Trophoblast cell (in vitro differentiated cells and primary cell): ENCODE measurements around the gene ZNF124.

Experiments
- DNase-seq, 2 donors: peaks; one replicate each; pipeline ENCODE4 v3.0.0-alpha.2; 2016
- H2AFZ ChIP-seq: 2 replicates; pipeline ENCODE4 v1.6.1; 2013; ENCODE audit warnings: low read length, moderate library complexity, mild to moderate bottlenecking; ENCODE audit not compliant: insufficient read depth, poor library complexity
- H2AK5ac ChIP-seq: 2 replicates; pipeline ENCODE4 v1.6.1; 2013; ENCODE audit warnings: mild to moderate bottlenecking, low read length
- H2BK120ac ChIP-seq: 2 replicates; pipeline ENCODE4 v1.6.1; 2013; ENCODE audit warnings: low read length, mild to moderate bottlenecking, moderate library complexity; ENCODE audit not compliant: insufficient read depth, poor library complexity
- H2BK12ac ChIP-seq: 2 replicates; pipeline ENCODE4 v1.6.1; 2013; ENCODE audit warnings: mild to moderate bottlenecking, low read length, moderate library complexity
- H2BK5ac ChIP-seq: 2 replicates; pipeline ENCODE4 v1.6.1; 2013; ENCODE audit warnings: low read length, low read depth, moderate library complexity, mild to moderate bottlenecking; ENCODE audit not compliant: poor library complexity
- H3K14ac ChIP-seq: 2 replicates; pipeline ENCODE4 v1.6.1; 2013; ENCODE audit warnings: mild to moderate bottlenecking, low read length
- H3K18ac ChIP-seq: 2 replicates; pipeline ENCODE4 v1.6.1; 2013; ENCODE audit warnings: mild to moderate bottlenecking, low read length
- H3K23ac ChIP-seq: 2 replicates; pipeline ENCODE4 v1.6.1; 2013; ENCODE audit warnings: low read length
- H3K27ac ChIP-seq: 2 replicates; pipeline ENCODE4 v1.5.1; 2013; ENCODE audit warnings: low read depth, mild to moderate bottlenecking, inconsistent platforms, low read length, moderate library complexity
- H3K27me3 ChIP-seq: 2 replicates; pipeline ENCODE4 v1.6.1; 2013; ENCODE audit warnings: inconsistent platforms, mild to moderate bottlenecking, low read length, moderate library complexity; ENCODE audit not compliant: insufficient read depth
- H3K36me3 ChIP-seq, 2 experiments: 1 replicate in 1 of 2; 2 replicates in 1 of 2; pipeline ENCODE4 v1.6.1; 2013; ENCODE audit warnings: low read length in 2 of 2, mild to moderate bottlenecking in 2 of 2, moderate library complexity in 1 of 2; ENCODE audit not compliant: insufficient read depth in 2 of 2, control insufficient read depth in 1 of 2
- H3K4ac ChIP-seq: 2 replicates; pipeline ENCODE4 v1.6.1; 2013; ENCODE audit warnings: low read depth, mild to moderate bottlenecking, low read length, moderate library complexity
- H3K4me1 ChIP-seq, 2 experiments: 1 replicate in 1 of 2; 2 replicates in 1 of 2; pipeline ENCODE4 v1.6.1; 2013; ENCODE audit warnings: low read length in 2 of 2, mild to moderate bottlenecking in 2 of 2, moderate library complexity in 1 of 2; ENCODE audit not compliant: insufficient read depth in 2 of 2, control insufficient read depth in 1 of 2
- H3K4me2 ChIP-seq: 2 replicates; pipeline ENCODE4 v1.6.1; 2013; ENCODE audit warnings: inconsistent platforms, mild to moderate bottlenecking, low read length, moderate library complexity
- H3K4me3 ChIP-seq: 2 replicates; pipeline ENCODE4 v1.5.1; 2013; ENCODE audit warnings: mild to moderate bottlenecking, low read depth, low read length, inconsistent platforms
- H3K79me1 ChIP-seq: one replicate; pipeline ENCODE4 v1.6.1; 2013; ENCODE audit warnings: low read length
- H3K79me2 ChIP-seq: 2 replicates; pipeline ENCODE4 v1.6.1; 2013; ENCODE audit warnings: low read length, mild to moderate bottlenecking; ENCODE audit not compliant: control insufficient read depth, insufficient read depth, poor library complexity
- H3K9ac ChIP-seq: 2 replicates; pipeline ENCODE4 v1.6.1; 2013; ENCODE audit warnings: mild to moderate bottlenecking, low read length
- H3K9me3 ChIP-seq: 2 replicates; pipeline ENCODE4 v1.6.1; 2013; ENCODE audit warnings: low read depth, mild to moderate bottlenecking, control low read depth, inconsistent platforms, low read length; ENCODE audit not compliant: insufficient read depth
- H4K12ac ChIP-seq: 2 replicates; pipeline ENCODE4 v1.6.1; 2013; ENCODE audit warnings: low read depth, mild to moderate bottlenecking, low read length, moderate library complexity
- H4K8ac ChIP-seq: 2 replicates; pipeline ENCODE4 v1.6.1; 2013; ENCODE audit warnings: low read depth, mild to moderate bottlenecking, low read length, moderate library complexity
- H4K91ac ChIP-seq: one replicate; pipeline ENCODE4 v1.6.1; 2013; ENCODE audit warnings: low read depth, mild to moderate bottlenecking, low read length, moderate library complexity
- WGBS: extraction: QIAGEN DNeasy Blood & Tissue Kit; methylation state at CpG from one replicate; pipeline ENCODE4 v1.1.7; 2013; ENCODE audit warnings: missing lambda C conversion rate; ENCODE audit not compliant: insufficient read length, insufficient coverage; ENCODE audit errors: extremely low coverage; 5-methylcytosine and 5-hydroxymethylcytosine counted together

The ZNF124 gene

GRCh38 chr1:247193958-247194357 lies 22.1 kb upstream of the ZNF124 start:
- no peak overlapping the region for H2BK12ac ChIP-seq
- H3K9me3 ChIP-seq: peaks cover 3% of the 10 kb centered on the region
- H3K4ac ChIP-seq: no peak overlapping the region
- H3K4me2 ChIP-seq: no peak overlapping the region
- no peak overlapping the region for H3K14ac ChIP-seq
- no peak overlapping the region for H3K9ac ChIP-seq
- no peak overlapping the region for H3K23ac ChIP-seq
- no peak overlapping the region for H2BK120ac ChIP-seq
- H3K79me2 ChIP-seq: no peaks in the 10 kb centered on the region
- no peak overlapping the region for H3K18ac ChIP-seq
- no peaks in the 10 kb centered on the region for H3K27me3 ChIP-seq
- H4K91ac ChIP-seq: no peak overlapping the region
- no peak overlapping the region for H2BK5ac ChIP-seq
- peaks cover 0 to 4% of the 10 kb centered on the region in 2 experiments for H3K4me1 ChIP-seq
- H4K12ac ChIP-seq: no peak overlapping the region
- no peak overlapping the region for H2AFZ ChIP-seq
- H2AK5ac ChIP-seq: no peak overlapping the region
- peaks cover 1% of the 10 kb centered on the region for H3K79me1 ChIP-seq
- H3K27ac ChIP-seq: no peak overlapping the region
- H3K36me3 ChIP-seq: peaks cover 9 to 17% of the 10 kb centered on the region in 2 experiments
- no peak overlapping the region for H3K4me3 ChIP-seq
- DNase-seq: no peak
- no peak overlapping the region for H4K8ac ChIP-seq

- Histone ChIP-seq H3K23ac (no peak overlapping the region), H2BK12ac (no peak overlapping the region), H4K91ac (no peak overlapping the region), H3K79me1 (no peaks in the 10 kb centered on the region), H3K4me1 (no peaks in the 10 kb centered on the region), H2BK5ac (no peak overlapping the region), H3K14ac (no peak overlapping the region), H2AK5ac (no peak overlapping the region), H3K27ac (no peak overlapping the region), H3K18ac (no peak overlapping the region), H3K9me3 (peaks cover 3% of the 10 kb centered on the region), H2BK120ac (no peak overlapping the region), H3K79me2 (no peaks in the 10 kb centered on the region), H3K4me2 (no peak overlapping the region), H2AFZ (no peak overlapping the region), H3K4ac (no peak overlapping the region), H3K9ac (no peak overlapping the region), H4K12ac (no peak overlapping the region), H4K8ac (no peak overlapping the region), H3K36me3 (peaks cover 6 to 7% of the 10 kb centered on the region in 2 experiments), H3K27me3 (no peaks in the 10 kb centered on the region), H3K4me3 (no peak overlapping the region)
- no CpG with 5 or more reads among the region's 2 CpGs for WGBS
- DNase-seq: peak; percentile 37 to 60
These were observed 18.4 kb upstream of the ZNF124 start for GRCh38 chr1:247189981-247190798.

GRCh38 chr1:247185667-247186066 lies 13.8 kb upstream of the ZNF124 start:
- Histone ChIP-seq H3K9me3 (peaks cover 7% of the 10 kb centered on the region), H3K27ac (no peak overlapping the region), H4K12ac (no peak overlapping the region), H2BK12ac (no peak overlapping the region), H3K14ac (no peak overlapping the region), H3K4me3 (no peak overlapping the region), H3K4me1 (no peaks in the 10 kb centered on the region), H2AFZ (no peak overlapping the region), H3K4me2 (no peak overlapping the region), H3K18ac (no peak overlapping the region), H2AK5ac (no peak overlapping the region), H4K91ac (no peak overlapping the region), H4K8ac (no peak overlapping the region), H3K4ac (no peak overlapping the region), H3K79me1 (no peaks in the 10 kb centered on the region), H2BK5ac (no peak overlapping the region), H3K27me3 (no peaks in the 10 kb centered on the region), H3K79me2 (no peaks in the 10 kb centered on the region), H3K9ac (no peak overlapping the region), H3K23ac (no peak overlapping the region), H3K36me3 (peaks cover 3 to 7% of the 10 kb centered on the region in 2 experiments), H2BK120ac (no peak overlapping the region)
- WGBS: no CpG with 5 or more reads among the region's 4 CpGs
- no peak for DNase-seq

GRCh38 chr1:247184254-247184653 lies 12.4 kb upstream of the ZNF124 start:
- Histone ChIP-seq H4K91ac (no peak overlapping the region), H3K9me3 (peaks cover 7% of the 10 kb centered on the region), H3K23ac (no peak overlapping the region), H3K27me3 (no peaks in the 10 kb centered on the region), H4K8ac (no peak overlapping the region), H4K12ac (no peak overlapping the region), H3K79me1 (no peaks in the 10 kb centered on the region), H2AFZ (no peak overlapping the region), H3K9ac (no peak overlapping the region), H2BK12ac (no peak overlapping the region), H3K36me3 (peaks cover 3 to 7% of the 10 kb centered on the region in 2 experiments), H3K14ac (no peak overlapping the region), H3K4me1 (no peaks in the 10 kb centered on the region), H2BK120ac (no peak overlapping the region), H3K18ac (no peak overlapping the region), H3K27ac (no peak overlapping the region), H2BK5ac (no peak overlapping the region), H3K4me3 (no peak overlapping the region), H3K79me2 (no peaks in the 10 kb centered on the region), H3K4ac (no peak overlapping the region), H3K4me2 (no peak overlapping the region), H2AK5ac (no peak overlapping the region)
- no CpG with 5 or more reads among the region's 4 CpGs for WGBS
- no peak for DNase-seq
